ENCODE measurements around the gene P3H1. TPM values are rescaled to one million over a fixed set of nuclear protein-coding genes. Genes with fewer than 3 reads are reported as not detected.
"Not testable (repeated sequence)": the region's sequence is repeated elsewhere in the genome, so short reads cannot be mapped to it uniquely, and the experiment has no call there.

Gene P3H1
- total RNA-seq, 1 experiment from 2014 or later = 22.8 TPM

- no peaks in the 10 kb centered on the region for H3K36me3 ChIP-seq (ENCODE audit: low read depth)
- DNase-seq = no peak
- no peaks in the 10 kb centered on the region for H3K27me3 ChIP-seq (ENCODE audit: insufficient read depth, low read depth)
- no peak overlapping the region for H3K4me3 ChIP-seq
- H3K79me2 ChIP-seq (ENCODE audit: low read depth) = no peaks in the 10 kb centered on the region
- intact Hi-C loops (cut with micrococcal nuclease; ENCODE audit: unreplicated experiment) = no loop called here
- ChIA-PET POLR2A (ENCODE audit: unreplicated experiment) (interaction anchor here (0.7 kb wide), 1 partner anchor 11 kb away, joined by 13 read pairs; no protein-coding TSS in a partner anchor), CTCF (no interaction called here)
- no peak for TF ChIP-seq CTCF (conservative IDR thresholded peaks at IDR 0.05)
- TF ChIP-seq EZH2 (IDR thresholded peaks at IDR 0.05; ENCODE audit: low read depth) = no peak
- no peaks in the 10 kb centered on the region for H3K9me3 ChIP-seq (ENCODE audit: insufficient read depth, low read depth)
- BruUV-seq (replicated peaks) = no TSS peak
- no peak overlapping the region for H3K4me2 ChIP-seq
- H4K20me1 ChIP-seq (ENCODE audit: insufficient read depth) = no peaks in the 10 kb centered on the region
- H3K27ac ChIP-seq = no peak overlapping the region
- no peaks in the 10 kb centered on the region for H3K9me2 ChIP-seq (ENCODE audit: insufficient read depth)
- H3F3A ChIP-seq (ENCODE audit: insufficient read depth, low read depth) = no peaks in the 10 kb centered on the region
- H3K4me1 ChIP-seq (replicated peaks; ENCODE audit: insufficient read depth) = no peaks in the 10 kb centered on the region
- no peak overlapping the region for H2AFZ ChIP-seq
These were observed 43.3 kb downstream of the P3H1 start for GRCh38 chr1:42723511-42723910.

GRCh38 chr1:42722403-42722802 is 44.4 kb downstream of the P3H1 start:
- DNase-seq; H3K4me2 ChIP-seq; H3K4me3 ChIP-seq; H3K36me3 ChIP-seq (ENCODE audit: low read depth); POLR2A ChIA-PET (ENCODE audit: unreplicated experiment); H3K9me2 ChIP-seq (ENCODE audit: insufficient read depth); H3F3A ChIP-seq (ENCODE audit: insufficient read depth, low read depth); H3K4me1 ChIP-seq (replicated peaks; ENCODE audit: insufficient read depth); H2AFZ ChIP-seq; H3K79me2 ChIP-seq (ENCODE audit: low read depth); H3K27me3 ChIP-seq (ENCODE audit: insufficient read depth, low read depth); intact Hi-C loops (cut with micrococcal nuclease; ENCODE audit: unreplicated experiment); H4K20me1 ChIP-seq (ENCODE audit: insufficient read depth); BruUV-seq (replicated peaks); H3K9me3 ChIP-seq (ENCODE audit: insufficient read depth, low read depth); H3K27ac ChIP-seq: not testable (repeated sequence)
- CTCF ChIA-PET = interaction anchor here (0.5 kb wide), 1 partner anchor 1382 kb away, joined by 4 read pairs; no protein-coding TSS in a partner anchor

- Histone ChIP-seq H4K20me1 (ENCODE audit: insufficient read depth) (no peaks in the 10 kb centered on the region), H3K79me2 (ENCODE audit: low read depth) (no peaks in the 10 kb centered on the region), H3K4me3 (no peak overlapping the region), H3F3A (ENCODE audit: insufficient read depth, low read depth) (no peaks in the 10 kb centered on the region), H3K36me3 (ENCODE audit: low read depth) (no peaks in the 10 kb centered on the region), H3K27ac (no peak overlapping the region), H3K4me1 (replicated peaks; ENCODE audit: insufficient read depth) (no peaks in the 10 kb centered on the region), H3K9me3 (ENCODE audit: insufficient read depth, low read depth) (no peaks in the 10 kb centered on the region), H3K4me2 (no peak overlapping the region), H2AFZ (no peak overlapping the region), H3K27me3 (ENCODE audit: insufficient read depth, low read depth) (no peaks in the 10 kb centered on the region), H3K9me2 (ENCODE audit: insufficient read depth) (no peaks in the 10 kb centered on the region)
- ChIA-PET POLR2A (ENCODE audit: unreplicated experiment) (no interaction called here), CTCF (no interaction called here)
- DNase-seq = no peak
- TF ChIP-seq EZH2 (IDR thresholded peaks at IDR 0.05; ENCODE audit: low read depth) (no peak), CTCF (conservative IDR thresholded peaks at IDR 0.05) (no peak)
- intact Hi-C loops (cut with micrococcal nuclease; ENCODE audit: unreplicated experiment) = no loop called here
- no TSS peak for BruUV-seq (replicated peaks)
These were observed 44.9 kb downstream of the P3H1 start for GRCh38 chr1:42721926-42722325.

GRCh38 chr1:42720868-42721267 is 46.0 kb downstream of the P3H1 start:
- DNase-seq = no peak
- no peaks in the 10 kb centered on the region for H3F3A ChIP-seq (ENCODE audit: insufficient read depth, low read depth)
- ChIA-PET CTCF (no interaction called here), POLR2A (ENCODE audit: unreplicated experiment) (no interaction called here)
- H3K9me3 ChIP-seq (ENCODE audit: insufficient read depth, low read depth) = no peaks in the 10 kb centered on the region
- H3K27ac ChIP-seq = no peak overlapping the region
- TF ChIP-seq EZH2 (IDR thresholded peaks at IDR 0.05; ENCODE audit: low read depth) = no peak
- no peak for TF ChIP-seq CTCF (conservative IDR thresholded peaks at IDR 0.05)
- no peaks in the 10 kb centered on the region for H3K27me3 ChIP-seq (ENCODE audit: insufficient read depth, low read depth)
- H3K9me2 ChIP-seq (ENCODE audit: insufficient read depth) = no peaks in the 10 kb centered on the region
- H3K36me3 ChIP-seq (ENCODE audit: low read depth) = no peaks in the 10 kb centered on the region
- no peak overlapping the region for H3K4me2 ChIP-seq
- no peaks in the 10 kb centered on the region for H3K79me2 ChIP-seq (ENCODE audit: low read depth)
- no TSS peak for BruUV-seq (replicated peaks)
- H2AFZ ChIP-seq = no peak overlapping the region
- intact Hi-C loops (cut with micrococcal nuclease; ENCODE audit: unreplicated experiment) = no loop called here
- no peak overlapping the region for H3K4me3 ChIP-seq
- no peaks in the 10 kb centered on the region for H3K4me1 ChIP-seq (replicated peaks; ENCODE audit: insufficient read depth)
- H4K20me1 ChIP-seq (ENCODE audit: insufficient read depth) = no peaks in the 10 kb centered on the region

GRCh38 chr1:42714441-42714840 is 52.4 kb downstream of the P3H1 start:
- DNase-seq; H3K79me2 ChIP-seq (ENCODE audit: low read depth); intact Hi-C loops (cut with micrococcal nuclease; ENCODE audit: unreplicated experiment); H3K4me2 ChIP-seq; H4K20me1 ChIP-seq (ENCODE audit: insufficient read depth); H3K27ac ChIP-seq; H3K4me1 ChIP-seq (replicated peaks; ENCODE audit: insufficient read depth); H3K9me2 ChIP-seq (ENCODE audit: insufficient read depth); H3K27me3 ChIP-seq (ENCODE audit: insufficient read depth, low read depth); H2AFZ ChIP-seq; H3K9me3 ChIP-seq (ENCODE audit: insufficient read depth, low read depth); POLR2A ChIA-PET (ENCODE audit: unreplicated experiment); H3K4me3 ChIP-seq; H3F3A ChIP-seq (ENCODE audit: insufficient read depth, low read depth); BruUV-seq (replicated peaks); CTCF ChIA-PET: not testable (repeated sequence)
- H3K36me3 ChIP-seq (ENCODE audit: low read depth) = peaks cover 31% of the 10 kb centered on the region
